HL-60/S4 (cell line): ENCODE results near the gene ZIC1.

ENCODE experiments used
- in situ Hi-C: fragments of 300-500 bp; cut with MboI; formaldehyde crosslinking; loops from 2 replicates; pipeline ENCODE4 v1.14.3; 2022; ENCODE audit warnings: low sequenced_read_pairs

The ZIC1 gene

GRCh38 chr3:147394884-147395225 is 14.3 kb upstream of the ZIC1 start:
- in situ Hi-C loops, result no loop called here

- in situ Hi-C loops, result no loop called here
Measured at GRCh38 chr3:147395899-147396711, 13.1 kb upstream of the ZIC1 start.

- in situ Hi-C loops, result no loop called here
Measured at GRCh38 chr3:147396712-147397046, 12.5 kb upstream of the ZIC1 start.

GRCh38 chr3:147397155-147397874 is 11.8 kb upstream of the ZIC1 start:
- in situ Hi-C loops, result no loop called here

GRCh38 chr3:147397875-147398812 is 11.0 kb upstream of the ZIC1 start:
- in situ Hi-C loops, result no loop called here

- in situ Hi-C loops, result no loop called here
Measured at GRCh38 chr3:147398813-147399534, 10.2 kb upstream of the ZIC1 start.

GRCh38 chr3:147400111-147400510 is 9.1 kb upstream of the ZIC1 start:
- in situ Hi-C loops, result no loop called here

GRCh38 chr3:147400999-147401398 is 8.2 kb upstream of the ZIC1 start:
- in situ Hi-C loops, result no loop called here

GRCh38 chr3:147401421-147401820 is 7.7 kb upstream of the ZIC1 start:
- in situ Hi-C loops, result no loop called here

- in situ Hi-C loops, result no loop called here
Measured at GRCh38 chr3:147402159-147402558, 7.0 kb upstream of the ZIC1 start.

GRCh38 chr3:147403511-147403910 is 5.7 kb upstream of the ZIC1 start:
- in situ Hi-C loops, result no loop called here

- in situ Hi-C loops, result no loop called here
Measured at GRCh38 chr3:147404000-147404799, 5.0 kb upstream of the ZIC1 start.

- in situ Hi-C loops, result no loop called here
Measured at GRCh38 chr3:147404800-147405230, 4.3 kb upstream of the ZIC1 start.

- in situ Hi-C loops, result no loop called here
Measured at GRCh38 chr3:147405231-147406027, 3.7 kb upstream of the ZIC1 start.

- in situ Hi-C loops, result no loop called here
Measured at GRCh38 chr3:147406028-147406931, 2.9 kb upstream of the ZIC1 start, which contains the start of gene ZIC4. ZIC4 (minus strand) TSS chr3:147406543; CDS start chr3:147402797, 3,746 bp downstream.

- in situ Hi-C loops, result no loop called here
Measured at GRCh38 chr3:147407114-147407497, 2.1 kb upstream of the ZIC1 start.

- in situ Hi-C loops, result no loop called here
Measured at GRCh38 chr3:147407498-147408187, 1.5 kb upstream of the ZIC1 start.
